GM19025 (cell line): ENCODE results near the gene ZDHHC14.

Experiments used
- ATAC-seq: cut with Tn5 transposase; IDR thresholded peaks from one replicate; pipeline ENCODE4 v1.9.1; 2021; ENCODE audit warnings: mild to moderate bottlenecking, low read depth, moderate library complexity; ENCODE audit not compliant: unreplicated experiment

Gene ZDHHC14

GRCh38 chr6:157607317-157608109 lies 226.5 kb downstream of the ZDHHC14 start:
- no peak for ATAC-seq

DNA sequence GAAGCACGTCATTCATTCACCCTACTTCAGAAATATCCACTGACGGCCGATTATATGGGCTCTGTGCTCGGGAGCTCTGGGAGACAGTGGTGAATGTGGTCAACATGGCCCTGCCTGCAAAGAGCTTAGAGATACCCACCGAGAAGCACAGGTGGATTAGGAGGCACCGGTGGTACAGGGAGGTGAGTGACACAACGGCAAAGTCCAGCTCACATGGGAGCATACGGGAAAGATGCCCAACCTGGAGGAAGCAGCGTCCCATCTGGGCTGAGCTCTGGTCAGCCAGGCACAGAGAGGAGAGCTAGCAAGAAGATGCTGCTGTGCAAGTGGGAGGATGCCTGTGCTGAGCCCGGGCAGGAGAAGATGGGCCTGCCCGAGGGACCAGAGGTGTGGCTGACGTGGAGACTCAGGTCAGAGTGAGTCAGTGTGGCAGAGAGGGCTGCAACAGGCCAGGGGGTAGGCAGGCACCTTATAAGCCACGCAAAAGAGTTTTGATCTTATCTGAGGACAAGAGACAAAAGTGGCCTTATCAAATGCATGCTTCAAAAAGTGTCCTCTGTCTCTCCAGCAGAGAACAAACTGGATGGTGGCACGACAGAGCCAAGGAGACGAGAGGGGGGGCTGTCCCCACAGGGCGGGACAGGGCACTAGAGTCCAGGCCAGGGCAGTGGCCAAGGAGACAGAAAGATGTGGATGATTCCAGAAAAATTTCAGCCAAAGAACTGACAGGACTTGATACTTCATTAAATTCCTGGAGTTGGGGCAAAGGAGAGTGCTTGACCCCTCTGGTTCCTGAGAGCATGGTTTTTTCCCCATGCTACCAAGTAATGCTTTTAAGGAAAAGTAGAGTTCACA lies 227.5 kb downstream of the ZDHHC14 start:
- no peak for ATAC-seq

- ATAC-seq, result no peak
Measured at GRCh38 chr6:157609117-157609516, 228.1 kb downstream of the ZDHHC14 start.

DNA sequence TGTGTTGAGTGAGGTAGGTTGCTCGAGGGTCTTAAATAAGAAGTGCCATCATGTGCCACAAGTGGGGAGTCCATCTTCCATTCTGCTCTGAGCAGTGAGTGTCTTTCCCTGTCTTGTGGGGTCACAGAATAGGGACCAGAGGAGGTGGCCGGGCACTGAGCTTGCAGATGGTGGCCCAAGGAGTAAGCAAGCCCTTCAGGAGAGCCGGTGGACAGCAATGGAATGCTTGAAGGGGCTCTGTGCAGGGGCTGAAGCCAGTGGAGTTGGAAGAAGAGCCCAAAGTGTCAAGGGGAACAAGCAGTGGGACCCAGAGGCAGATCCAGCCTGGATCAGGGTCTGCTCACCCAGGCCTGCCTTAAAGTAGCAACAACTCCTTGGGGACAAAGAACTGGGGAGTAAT lies 228.6 kb downstream of the ZDHHC14 start:
- no peak for ATAC-seq

DNA sequence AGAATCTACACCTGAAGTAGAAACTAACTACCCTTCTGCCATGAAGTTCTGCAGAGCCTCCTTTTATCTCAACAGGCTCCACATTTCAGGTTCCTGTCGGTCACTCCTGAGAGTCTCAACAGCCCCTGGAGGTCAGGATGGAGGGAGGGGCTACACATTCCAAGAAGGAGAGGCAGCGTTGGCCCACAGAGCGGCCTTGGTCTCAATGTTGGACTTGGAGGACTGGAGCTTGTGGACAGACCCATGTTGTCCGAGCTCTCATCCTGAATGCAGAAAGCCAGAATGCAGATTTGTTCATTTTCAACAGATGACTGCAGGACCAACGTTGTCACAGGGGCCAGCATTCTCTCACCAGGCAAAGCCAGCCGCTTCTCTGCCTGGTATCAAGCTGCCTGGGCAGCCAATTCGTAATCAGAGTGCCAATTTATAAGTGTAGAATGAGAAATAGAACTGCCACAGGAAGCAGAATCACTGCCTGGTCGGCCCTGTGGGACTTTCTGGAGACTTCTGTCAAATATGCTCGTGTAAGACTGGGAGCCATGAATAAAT lies 229.5 kb downstream of the ZDHHC14 start:
- no peak for ATAC-seq

GRCh38 chr6:157611406-157611805 lies 230.4 kb downstream of the ZDHHC14 start:
- ATAC-seq, result no peak

DNA sequence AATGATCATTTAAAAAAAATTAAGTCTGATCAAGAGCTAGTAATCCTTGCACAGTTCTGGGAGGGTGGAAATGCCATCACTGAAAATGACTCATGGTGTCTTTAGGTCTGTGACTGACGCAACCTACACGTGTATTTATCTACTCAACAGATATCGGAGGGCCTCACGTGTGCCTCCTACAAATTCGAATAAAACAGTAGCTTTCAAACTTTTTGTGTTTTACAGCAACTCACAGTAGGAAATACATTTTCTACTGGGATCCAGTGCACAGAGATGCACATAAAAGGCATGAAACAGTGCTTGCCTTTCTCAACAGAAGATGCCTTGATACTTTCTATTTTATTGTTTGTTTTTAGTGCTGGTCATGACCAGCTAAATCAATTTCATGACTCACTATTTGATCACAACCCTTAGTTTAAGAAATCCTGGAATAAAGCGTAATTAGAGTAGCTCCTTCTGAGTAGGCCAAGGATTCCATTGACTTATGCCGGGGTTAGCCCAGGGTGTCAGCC lies 232.1 kb downstream of the ZDHHC14 start:
- ATAC-seq, result no peak

DNA sequence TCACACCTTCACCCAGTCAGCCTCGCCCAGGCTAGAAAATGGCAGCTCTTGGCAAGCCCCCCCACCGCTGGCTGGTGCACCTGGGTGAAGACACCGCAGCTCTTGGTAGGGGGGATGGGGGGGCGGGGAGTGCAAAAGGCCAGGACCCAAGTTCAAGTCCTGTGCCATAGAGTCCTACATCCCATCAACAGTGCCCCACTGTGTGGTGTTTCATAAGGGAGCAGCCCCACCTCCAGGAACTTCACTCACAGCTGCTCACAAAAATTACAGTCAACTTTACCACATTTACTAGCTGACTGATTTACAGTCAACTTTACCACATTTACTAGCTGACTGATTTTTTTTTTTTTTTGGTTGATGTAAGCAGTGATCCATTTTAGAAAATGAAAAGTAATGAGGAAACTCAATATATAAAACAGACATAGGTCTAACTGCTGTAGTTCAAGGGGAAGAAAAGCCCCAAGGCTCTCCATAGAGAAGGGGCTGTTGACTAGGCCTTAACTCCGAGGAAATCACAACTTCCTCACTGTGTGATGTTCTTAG lies 233.1 kb downstream of the ZDHHC14 start:
- no peak for ATAC-seq

DNA sequence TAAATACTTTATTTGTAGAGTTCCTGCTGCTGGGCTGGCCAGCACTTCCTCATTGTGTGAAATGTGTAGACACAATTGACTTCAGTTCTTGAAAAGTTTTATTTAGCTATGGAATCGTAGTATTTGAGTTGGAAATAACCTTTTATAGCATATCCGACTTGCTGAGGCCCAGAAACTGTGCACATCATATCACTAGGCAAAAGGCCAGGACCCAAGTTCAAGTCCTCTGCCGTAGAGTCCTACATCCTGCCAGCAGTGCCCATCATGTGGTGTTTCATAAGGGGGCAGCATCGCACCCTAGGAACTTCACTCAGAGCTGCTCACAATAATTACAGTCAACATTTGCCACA lies 234.4 kb downstream of the ZDHHC14 start:
- ATAC-seq, result no peak

DNA sequence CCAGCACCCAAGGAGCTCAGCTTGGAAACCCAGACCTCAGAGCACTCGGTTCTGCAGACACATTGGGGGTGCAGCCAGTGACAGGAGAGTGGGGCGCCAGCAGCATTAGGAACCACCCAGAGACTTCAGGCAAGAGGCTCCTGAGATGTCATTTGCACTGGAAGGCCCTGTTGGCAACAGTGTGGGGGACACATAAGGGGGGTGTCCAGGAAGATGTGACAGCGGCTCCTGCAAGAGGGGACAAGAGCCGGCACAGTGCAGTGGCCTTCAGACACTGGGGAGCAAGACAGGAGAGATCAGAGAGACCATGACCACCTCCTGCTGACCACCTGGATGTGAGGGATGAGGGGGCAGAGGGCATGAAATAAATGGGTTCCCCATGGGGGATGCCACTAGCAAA lies 235.0 kb downstream of the ZDHHC14 start:
- ATAC-seq, result no peak

DNA sequence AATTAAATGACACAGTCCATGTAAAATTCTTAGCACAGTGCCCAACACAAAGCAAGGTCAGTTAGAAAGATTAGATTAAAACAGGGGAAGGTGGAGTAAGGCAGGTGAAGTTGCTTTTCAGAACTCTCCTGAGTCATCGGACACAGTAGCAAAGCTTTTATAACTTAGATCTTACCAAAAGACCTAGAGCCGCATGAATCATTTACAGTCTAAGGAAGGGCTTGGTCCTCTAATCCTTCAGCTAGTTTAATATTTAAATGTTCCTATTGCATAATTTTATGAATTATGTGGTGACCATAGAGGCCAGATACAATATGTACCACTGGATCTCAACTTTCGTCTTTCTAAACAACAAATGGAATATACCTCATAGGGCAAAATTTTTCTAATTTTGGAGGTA lies 240.0 kb downstream of the ZDHHC14 start:
- no peak for ATAC-seq

DNA sequence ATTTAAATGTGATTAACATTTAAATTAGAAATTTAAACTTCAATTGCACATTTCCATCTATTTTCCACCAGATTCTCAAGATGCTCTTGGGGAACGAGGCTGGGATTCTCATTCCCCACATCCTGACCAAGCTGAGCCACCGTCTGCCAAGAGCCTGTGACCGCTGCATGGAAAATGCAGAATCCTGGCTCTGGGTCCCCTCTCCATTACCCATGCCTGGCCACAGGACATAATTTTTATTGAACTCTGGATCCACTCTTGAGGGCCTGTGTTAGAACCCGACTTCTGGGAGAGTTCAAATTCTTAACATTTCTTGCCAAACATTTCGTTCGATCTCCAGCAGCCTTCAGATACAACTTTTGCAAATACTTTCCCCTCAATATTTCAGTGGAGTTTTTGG lies 240.4 kb downstream of the ZDHHC14 start:
- no peak for ATAC-seq

DNA sequence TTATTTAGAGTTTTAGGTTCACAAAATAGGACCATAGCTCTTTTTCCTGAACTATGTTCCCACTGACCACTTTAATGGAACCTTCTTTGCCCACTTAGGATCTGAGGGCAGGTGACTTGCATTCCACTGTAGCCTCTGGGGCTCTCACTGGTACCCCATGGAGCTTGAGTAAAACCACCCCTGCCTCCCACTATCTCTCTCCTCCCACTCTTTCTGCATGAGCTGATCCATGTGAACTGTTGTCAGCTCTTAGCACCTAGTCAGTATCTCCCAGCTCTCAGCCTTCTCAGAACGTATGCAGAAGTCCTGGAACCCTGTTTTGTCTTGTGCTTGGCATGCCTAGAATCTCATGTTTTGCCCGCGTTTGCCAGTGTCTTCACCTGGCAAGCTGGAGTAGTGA lies 241.4 kb downstream of the ZDHHC14 start:
- no peak for ATAC-seq

- no peak for ATAC-seq
Measured at GRCh38 chr6:157625111-157625510, 244.1 kb downstream of the ZDHHC14 start.

DNA sequence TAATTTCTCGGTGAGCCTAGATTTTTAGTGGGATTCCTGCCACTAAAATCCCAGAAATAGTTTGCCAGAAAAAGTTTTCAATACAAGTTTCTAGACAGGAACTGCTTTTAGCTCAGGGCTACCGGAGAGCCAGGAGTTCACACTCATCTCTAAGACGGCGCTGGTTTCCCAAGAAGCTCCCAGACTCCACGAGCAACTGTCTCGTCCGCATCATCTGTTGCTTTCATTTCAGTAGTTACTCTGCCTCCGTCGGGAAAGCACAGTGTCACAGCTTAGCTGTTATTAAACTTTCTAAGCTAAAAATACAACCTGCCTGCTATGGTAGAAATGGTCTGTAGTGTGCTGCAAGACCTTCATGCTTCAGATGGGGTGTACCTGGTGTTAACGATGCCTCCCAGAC lies 244.8 kb downstream of the ZDHHC14 start:
- no peak for ATAC-seq

DNA sequence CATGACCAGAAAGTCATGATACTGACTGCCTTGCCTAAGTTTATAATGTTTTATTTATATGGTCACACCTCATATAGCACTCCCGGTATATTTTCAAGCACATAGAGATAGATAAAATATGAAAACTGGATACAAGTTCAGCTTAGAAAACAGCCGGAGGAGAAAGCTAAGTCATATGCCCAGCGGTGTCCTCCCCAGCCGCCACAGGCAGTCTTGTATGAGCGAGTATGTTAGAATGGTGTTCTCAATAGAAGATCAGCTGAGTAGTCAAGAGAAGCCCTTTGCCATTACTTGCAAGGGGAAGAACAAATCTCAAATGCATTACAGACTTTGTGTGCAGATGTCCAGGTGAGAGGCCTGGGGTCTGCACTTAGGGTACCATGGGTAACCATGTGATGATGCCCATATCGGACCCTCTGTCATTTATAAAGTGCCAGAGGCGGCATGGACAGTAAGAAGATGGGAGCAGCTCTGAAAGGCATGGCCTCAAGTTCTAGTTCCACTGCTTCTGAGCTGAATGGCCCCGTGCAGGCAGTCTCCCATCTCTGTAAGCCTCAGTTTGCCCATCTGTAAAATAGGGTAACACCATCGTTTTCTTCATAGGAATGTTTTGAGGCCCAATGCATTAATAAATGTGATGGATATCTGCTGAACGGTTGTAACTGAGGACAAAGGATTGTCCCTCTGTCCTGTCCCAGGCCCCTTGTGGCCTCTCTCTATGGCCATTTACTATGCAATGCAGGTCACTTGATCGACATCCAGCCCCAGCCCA lies 246.4 kb downstream of the ZDHHC14 start:
- ATAC-seq, result no peak

DNA sequence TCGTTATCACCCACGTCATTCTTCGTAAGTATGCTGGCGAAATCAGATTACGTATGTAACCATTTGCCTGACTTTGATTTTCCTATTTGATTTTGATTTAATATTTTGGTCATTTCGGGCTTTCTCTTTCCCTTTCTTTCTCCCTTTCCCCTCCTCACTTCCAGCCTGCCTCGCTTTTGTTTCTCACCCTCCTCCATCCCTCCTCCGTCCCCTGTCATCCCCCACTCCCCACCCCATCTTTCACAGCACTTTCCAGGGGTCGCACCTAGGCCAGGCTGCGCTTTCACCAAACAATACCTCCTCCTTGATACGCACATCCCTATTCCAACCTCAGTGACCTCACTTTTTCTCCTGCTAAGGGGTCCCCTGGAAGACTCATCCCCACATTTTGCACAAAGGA lies 247.5 kb downstream of the ZDHHC14 start:
- ATAC-seq, result no peak

GRCh38 chr6:157629220-157629619 lies 248.2 kb downstream of the ZDHHC14 start:
- no peak for ATAC-seq

GRCh38 chr6:157630463-157631080 lies 249.6 kb downstream of the ZDHHC14 start:
- ATAC-seq, result no peak

DNA sequence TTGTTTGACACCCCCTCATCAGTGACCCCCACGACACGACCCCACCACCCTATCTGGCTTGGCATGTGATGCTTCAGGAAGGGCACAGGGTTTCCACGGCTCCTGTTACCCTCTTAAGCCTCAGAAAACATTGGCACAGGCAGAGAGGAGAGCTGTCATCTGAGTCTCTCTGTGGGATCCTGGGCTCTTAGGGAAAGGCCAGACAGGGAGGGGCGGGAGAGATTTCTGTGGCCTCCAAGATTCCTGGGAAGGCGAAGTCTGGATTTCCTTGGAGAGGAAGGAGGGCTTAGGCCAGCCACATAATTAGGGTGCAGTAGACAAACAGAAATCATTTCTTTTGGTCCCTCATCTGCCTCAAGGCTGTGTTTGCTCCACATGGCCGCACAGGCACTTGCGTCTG lies 250.4 kb downstream of the ZDHHC14 start:
- no peak for ATAC-seq
